Activated CD4-positive, alpha-beta T cell treated with anti-CD3 and anti-CD28 coated beads for 24 hours (primary cell): ENCODE data around the gene CCDC102A.

Experiments used
- DNase-seq, 2 donors: peaks; one replicate each; pipeline ENCODE4 v3.0.0-alpha.2; 2020; ENCODE audit warnings: low read depth in 2 of 2

Gene CCDC102A

GRCh38 chr16:57479205-57479975, 57.0 kb downstream of the CCDC102A start:
- DNase-seq: no peak

GRCh38 chr16:57478396-57479204, 57.8 kb downstream of the CCDC102A start:
- no peak for DNase-seq

GRCh38 chr16:57477531-57478202, 58.7 kb downstream of the CCDC102A start:
- no peak for DNase-seq

GRCh38 chr16:57476546-57477410, 59.6 kb downstream of the CCDC102A start:
- no peak for DNase-seq

GRCh38 chr16:57475711-57476339, 60.5 kb downstream of the CCDC102A start:
- peak; percentile 65 to 69 for DNase-seq

- no peak for DNase-seq
Observed at GRCh38 chr16:57474671-57475661, 61.4 kb downstream of the CCDC102A start.

GRCh38 chr16:57473906-57474305, 62.5 kb downstream of the CCDC102A start:
- no peak for DNase-seq

GRCh38 chr16:57473176-57473840, 63.1 kb downstream of the CCDC102A start:
- DNase-seq: no peak

- DNase-seq: no peak
Observed at GRCh38 chr16:57472665-57473060, 63.7 kb downstream of the CCDC102A start.

- no peak for DNase-seq
Observed at GRCh38 chr16:57471852-57472664, 64.3 kb downstream of the CCDC102A start.

- DNase-seq: no peak
Observed at GRCh38 chr16:57471209-57471608, 65.2 kb downstream of the CCDC102A start.

GRCh38 chr16:57470711-57471110, 65.7 kb downstream of the CCDC102A start:
- no peak for DNase-seq

- DNase-seq: no peak
Observed at GRCh38 chr16:57469917-57470470, 66.4 kb downstream of the CCDC102A start.

- DNase-seq: no peak
Observed at GRCh38 chr16:57469046-57469445, 67.3 kb downstream of the CCDC102A start.

GRCh38 chr16:57468346-57468745, 68.0 kb downstream of the CCDC102A start:
- DNase-seq: no peak

- no peak for DNase-seq
Observed at GRCh38 chr16:57464523-57464922, 71.8 kb downstream of the CCDC102A start.

GRCh38 chr16:57462978-57463362, 73.4 kb downstream of the CCDC102A start:
- no peak for DNase-seq
